ENCODE data around the gene FTSJ1.

DNA sequence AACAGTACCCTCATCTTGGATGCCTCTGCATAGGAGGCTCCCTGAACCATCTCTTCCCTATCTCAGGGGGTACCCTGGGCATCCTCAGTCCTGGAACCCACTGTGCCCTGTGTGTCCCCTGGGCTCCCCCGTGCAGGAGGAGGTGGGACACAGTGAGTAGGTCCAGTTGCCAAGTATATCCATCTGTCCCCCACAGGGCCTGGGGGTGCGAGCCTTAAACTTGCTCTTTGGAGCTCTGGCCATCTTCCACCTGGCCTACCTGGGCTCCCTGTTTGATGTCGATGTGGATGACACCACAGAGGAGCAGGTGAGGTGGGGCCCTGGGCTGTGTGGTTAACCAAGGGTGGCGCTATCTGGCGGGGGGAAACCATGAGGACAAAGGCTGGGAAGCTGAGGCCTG lies 41.0 kb downstream of the FTSJ1 start:
- TF ChIP-seq POLR2A (IDR thresholded peaks at IDR 0.05), result no peak
- TF ChIP-seq CTCF (IDR thresholded peaks at IDR 0.05), result no peak
- TF ChIP-seq EP300 (IDR thresholded peaks at IDR 0.05), result no peak

Measured in stomach (tissue), 4 donors.